ENCODE results near the gene DSTYK. TPM values are rescaled to one million over a fixed set of nuclear protein-coding genes. Genes with fewer than 3 reads are reported as not detected.

The DSTYK gene
- total RNA-seq, 1 donor from 2014 or later, result 13.0 TPM

DNA sequence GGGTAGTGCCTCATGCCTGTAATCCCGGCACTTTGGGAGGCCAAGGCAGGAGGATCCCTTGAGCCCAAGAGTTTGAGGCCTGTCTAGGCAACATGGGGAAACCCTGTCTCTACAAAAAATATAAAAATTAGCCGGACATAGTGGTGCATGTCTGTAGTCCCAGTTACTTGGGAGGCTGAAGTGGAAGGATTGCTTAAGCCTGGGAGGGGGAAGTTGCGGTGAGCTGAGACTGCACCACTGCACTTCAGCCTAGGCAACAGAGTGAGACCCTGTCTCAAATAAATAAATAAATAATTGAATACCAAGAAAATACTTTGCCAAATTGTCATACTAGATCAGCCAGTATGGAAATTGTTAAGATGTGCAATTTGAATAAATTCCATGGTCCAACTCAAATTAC, 83.9 kb downstream of the DSTYK start:
- Histone ChIP-seq H3F3A (ENCODE audit: low read depth) (peaks cover 3% of the 10 kb centered on the region), H3K9me3 (ENCODE audit: low read depth) (no peaks in the 10 kb centered on the region), H2AFZ (replicated peaks) (no peak overlapping the region), H3K4me3 (no peak overlapping the region), H3K27ac (no peak overlapping the region), H3K79me2 (ENCODE audit: low read depth) (no peaks in the 10 kb centered on the region), H3K27me3 (no peaks in the 10 kb centered on the region), H3K4me2 (no peak overlapping the region), H3K4me1 (peaks cover 4% of the 10 kb centered on the region), H3K9ac (no peak overlapping the region), H4K20me1 (ENCODE audit: low read depth) (no peaks in the 10 kb centered on the region), H3K36me3 (no peaks in the 10 kb centered on the region)
- H3K4me3 Mint-ChIP-seq, result no peak overlapping the region
- no peaks in the 10 kb centered on the region for H3K9me3 Mint-ChIP-seq
- H3K27me3 Mint-ChIP-seq (ENCODE audit: insufficient read depth, low read depth), result peaks cover 7% of the 10 kb centered on the region
- H3K36me3 Mint-ChIP-seq, result no peaks in the 10 kb centered on the region
- DNase-seq (ENCODE audit: low spot score), result no peak
- TF ChIP-seq EZH2 (IDR thresholded peaks at IDR 0.05) (no peak), CTCF (IDR thresholded peaks at IDR 0.05) (no peak), EZH2phosphoT487 (IDR thresholded peaks at IDR 0.05) (no peak)
- H3K27ac Mint-ChIP-seq, result no peak overlapping the region
- peaks cover 3% of the 10 kb centered on the region for H3K4me1 Mint-ChIP-seq

- no peak overlapping the region for H3K4me3 Mint-ChIP-seq
- H3K4me1 ChIP-seq, result peaks cover 15% of the 10 kb centered on the region
Observed at GRCh38 chr1:205124726-205125125, 86.8 kb downstream of the DSTYK start.

GRCh38 chr1:205122489-205122882, 89.0 kb downstream of the DSTYK start:
- Histone ChIP-seq H4K20me1 (ENCODE audit: low read depth) (peaks cover 20% of the 10 kb centered on the region), H3F3A (ENCODE audit: low read depth) (peaks cover 7% of the 10 kb centered on the region), H3K9ac (peak overlapping the region; percentile 28), H3K9me3 (ENCODE audit: low read depth) (no peaks in the 10 kb centered on the region), H2AFZ (replicated peaks) (peak overlapping the region; percentile 94), H3K27me3 (no peaks in the 10 kb centered on the region), H3K79me2 (ENCODE audit: low read depth) (peaks cover 43% of the 10 kb centered on the region), H3K36me3 (no peaks in the 10 kb centered on the region), H3K4me1 (peaks cover 15% of the 10 kb centered on the region), H3K4me2 (peak overlapping the region; percentile 98), H3K4me3 (peak overlapping the region; percentile 87), H3K27ac (peak overlapping the region; percentile 15)
- Mint-ChIP-seq H3K27ac (peak overlapping the region; percentile 100), H3K9me3 (no peaks in the 10 kb centered on the region), H3K4me3 (peak overlapping the region; percentile 99), H3K27me3 (ENCODE audit: insufficient read depth, low read depth) (peaks cover 3% of the 10 kb centered on the region), H3K36me3 (no peaks in the 10 kb centered on the region), H3K4me1 (peaks cover 17% of the 10 kb centered on the region)
- no peak for DNase-seq (ENCODE audit: low spot score)
- TF ChIP-seq EZH2 (IDR thresholded peaks at IDR 0.05) (no peak), CTCF (IDR thresholded peaks at IDR 0.05) (no peak), EZH2phosphoT487 (IDR thresholded peaks at IDR 0.05) (no peak)

More at GRCh38 chr1:205124726-205125125, 86.8 kb downstream of the DSTYK start:
- H3K27ac Mint-ChIP-seq, result no peak overlapping the region
- no peak for DNase-seq (ENCODE audit: low spot score)
- TF ChIP-seq CTCF (IDR thresholded peaks at IDR 0.05) (no peak), EZH2phosphoT487 (IDR thresholded peaks at IDR 0.05) (no peak)
- Histone ChIP-seq H3K79me2 (ENCODE audit: low read depth) (peaks cover 21% of the 10 kb centered on the region), H3K9me3 (ENCODE audit: low read depth) (no peaks in the 10 kb centered on the region), H3K36me3 (no peaks in the 10 kb centered on the region), H3K27me3 (no peaks in the 10 kb centered on the region), H3K9ac (no peak overlapping the region), H2AFZ (replicated peaks) (no peak overlapping the region), H3K4me3 (no peak overlapping the region), H4K20me1 (ENCODE audit: low read depth) (peaks cover 17% of the 10 kb centered on the region), H3K27ac (no peak overlapping the region), H3K4me2 (no peak overlapping the region), H3F3A (ENCODE audit: low read depth) (peaks cover 7% of the 10 kb centered on the region)
- H3K9me3 Mint-ChIP-seq, result no peaks in the 10 kb centered on the region
- peaks cover 17% of the 10 kb centered on the region for H3K4me1 Mint-ChIP-seq
- H3K36me3 Mint-ChIP-seq, result no peaks in the 10 kb centered on the region
- H3K27me3 Mint-ChIP-seq (ENCODE audit: insufficient read depth, low read depth), result peaks cover 5% of the 10 kb centered on the region

All from neural progenitor cell (in vitro differentiated cells).